RWPE2 (cell line): ENCODE measurements around the gene WDR26.

ENCODE experiments used
- ATAC-seq: fragments of 200-7000 bp; cut with Tn5 transposase; 3 replicates; pipeline ENCODE4 v1.9.1; 2021; ENCODE audit warnings: low read depth
- DNase-seq: peaks from one replicate; pipeline ENCODE4 v3.0.0-alpha.2; 2020; ENCODE audit warnings: low spot score
- H3K27ac ChIP-seq: fragments of 450-650 bp; 2 replicates; pipeline ENCODE4 v1.5.1; 2017; ENCODE audit warnings: mild to moderate bottlenecking; ENCODE audit not compliant: poor library complexity, severe bottlenecking
- H3K27me3 ChIP-seq: fragments of 250-450 bp; sonication (Bioruptor Pico); 2 replicates; pipeline ENCODE4 v1.5.1; 2021; ENCODE audit warnings: mild to moderate bottlenecking, moderate library complexity; ENCODE audit not compliant: insufficient read depth, poor library complexity, severe bottlenecking
- H3K36me3 ChIP-seq: fragments of 250-450 bp; sonication (Bioruptor Pico); 2 replicates; pipeline ENCODE4 v1.5.1; 2020; ENCODE audit warnings: low read depth, mild to moderate bottlenecking, moderate library complexity
- H3K4me1 ChIP-seq: fragments of 250-450 bp; sonication (Bioruptor Pico); 2 replicates; pipeline ENCODE4 v1.5.1; 2021; ENCODE audit warnings: mild to moderate bottlenecking, moderate library complexity; ENCODE audit not compliant: insufficient read depth, poor library complexity, severe bottlenecking
- H3K4me3 ChIP-seq: fragments of 250-450 bp; sonication (Bioruptor Pico); 2 replicates; pipeline ENCODE4 v1.5.1; 2021; ENCODE audit warnings: mild to moderate bottlenecking, moderate library complexity; ENCODE audit not compliant: severe bottlenecking
- H3K9me3 ChIP-seq: fragments of 250-450 bp; sonication (Bioruptor Pico); 2 replicates; pipeline ENCODE4 v1.5.1; 2021; ENCODE audit warnings: mild to moderate bottlenecking, moderate library complexity; ENCODE audit not compliant: severe bottlenecking
- TF ChIP-seq, protein P1 (sequence below): fragments of 450-650 bp; IDR thresholded peaks from one replicate; pipeline ENCODE4 v1.5.1; 2017; ENCODE audit warnings: mild to moderate bottlenecking, moderate library complexity; ENCODE audit not compliant: poor library complexity, severe bottlenecking

Gene WDR26

DNA sequence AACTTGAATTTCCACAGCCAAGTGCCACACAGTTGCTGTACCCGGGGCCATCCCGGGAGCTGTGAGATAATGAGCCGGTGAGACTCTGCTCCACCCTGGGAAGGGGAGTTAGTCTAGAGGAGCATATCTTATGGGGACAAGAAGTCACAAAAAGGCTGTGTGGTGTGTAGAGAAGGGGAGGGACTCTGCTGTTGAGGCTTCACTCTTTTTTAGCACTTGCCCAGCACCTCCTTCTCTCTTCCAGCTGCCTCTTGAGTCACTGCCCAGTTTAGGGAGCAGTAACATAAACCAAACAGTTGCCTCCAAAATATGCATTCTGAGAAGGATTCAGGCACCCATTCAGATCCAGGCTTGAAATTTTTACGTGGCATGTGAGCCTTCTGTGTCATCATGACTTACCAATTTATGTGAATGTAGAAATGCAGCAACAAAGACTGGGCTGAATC lies 744 bp upstream of the WDR26 start:
- Histone ChIP-seq H3K4me3 (peak overlapping the region; percentile 57), H3K27ac (peak overlapping the region; percentile 62), H3K4me1 (peaks cover 16% of the 10 kb centered on the region), H3K9me3 (no peaks in the 10 kb centered on the region), H3K36me3 (peaks cover 17% of the 10 kb centered on the region), H3K27me3 (no peaks in the 10 kb centered on the region)
- ATAC-seq = peak; percentile 21
- no peak for DNase-seq
- TF ChIP-seq, protein P1, sequence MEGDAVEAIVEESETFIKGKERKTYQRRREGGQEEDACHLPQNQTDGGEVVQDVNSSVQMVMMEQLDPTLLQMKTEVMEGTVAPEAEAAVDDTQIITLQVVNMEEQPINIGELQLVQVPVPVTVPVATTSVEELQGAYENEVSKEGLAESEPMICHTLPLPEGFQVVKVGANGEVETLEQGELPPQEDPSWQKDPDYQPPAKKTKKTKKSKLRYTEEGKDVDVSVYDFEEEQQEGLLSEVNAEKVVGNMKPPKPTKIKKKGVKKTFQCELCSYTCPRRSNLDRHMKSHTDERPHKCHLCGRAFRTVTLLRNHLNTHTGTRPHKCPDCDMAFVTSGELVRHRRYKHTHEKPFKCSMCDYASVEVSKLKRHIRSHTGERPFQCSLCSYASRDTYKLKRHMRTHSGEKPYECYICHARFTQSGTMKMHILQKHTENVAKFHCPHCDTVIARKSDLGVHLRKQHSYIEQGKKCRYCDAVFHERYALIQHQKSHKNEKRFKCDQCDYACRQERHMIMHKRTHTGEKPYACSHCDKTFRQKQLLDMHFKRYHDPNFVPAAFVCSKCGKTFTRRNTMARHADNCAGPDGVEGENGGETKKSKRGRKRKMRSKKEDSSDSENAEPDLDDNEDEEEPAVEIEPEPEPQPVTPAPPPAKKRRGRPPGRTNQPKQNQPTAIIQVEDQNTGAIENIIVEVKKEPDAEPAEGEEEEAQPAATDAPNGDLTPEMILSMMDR = no peak

DNA sequence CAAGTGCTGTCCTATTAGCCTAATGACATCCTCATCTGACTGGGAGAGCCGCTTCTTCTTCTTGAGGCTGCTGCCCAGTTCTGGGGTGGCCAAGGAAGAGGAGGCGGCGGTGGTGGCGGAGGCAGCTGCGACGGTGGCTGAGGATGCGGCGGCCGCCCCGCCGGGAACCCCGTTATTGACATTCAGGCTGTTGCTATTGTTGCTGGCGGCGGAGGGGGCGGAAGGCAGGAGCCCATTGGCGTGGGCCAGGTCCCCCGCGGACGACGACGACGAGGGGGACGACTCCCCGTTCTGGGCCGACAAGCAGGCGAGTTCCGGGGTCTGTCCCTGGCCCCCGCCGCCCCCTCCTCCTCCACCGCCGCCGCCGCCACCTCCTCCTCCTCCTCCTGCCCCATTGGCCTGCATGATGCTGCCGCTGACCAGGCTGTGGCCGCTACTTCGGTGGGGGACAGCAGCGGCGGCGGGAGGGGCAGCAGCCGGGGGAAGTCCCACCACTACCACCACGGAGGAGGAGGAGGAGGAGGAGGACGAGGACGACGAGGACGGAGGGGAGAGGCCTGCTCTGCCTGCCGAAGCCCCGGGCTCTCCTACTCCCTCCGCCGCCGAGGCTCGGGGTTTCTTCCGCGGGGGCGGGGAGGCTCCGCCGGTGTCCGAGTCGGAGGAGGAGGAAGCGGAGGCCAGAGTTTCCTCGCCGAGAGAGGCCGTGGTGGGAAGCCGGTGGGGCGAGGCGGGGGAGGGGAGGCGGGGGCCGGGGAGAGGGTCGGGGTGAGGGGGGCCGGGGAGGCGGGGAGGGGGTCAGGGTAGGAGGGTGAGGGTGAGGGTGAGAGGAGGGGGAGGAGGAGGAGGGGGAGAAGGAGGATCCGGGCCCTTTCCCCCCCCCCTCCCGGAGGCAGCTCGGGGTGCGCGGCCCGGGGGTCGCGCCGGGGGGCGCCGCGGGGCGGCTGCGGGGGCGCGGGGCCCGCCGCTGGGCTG lies 610 bp downstream of the WDR26 start:
- Histone ChIP-seq H3K4me3 (peak overlapping the region; percentile 57), H3K4me1 (peaks cover 18% of the 10 kb centered on the region), H3K9me3 (no peaks in the 10 kb centered on the region), H3K36me3 (peaks cover 28% of the 10 kb centered on the region), H3K27me3 (no peaks in the 10 kb centered on the region), H3K27ac (peak overlapping the region; percentile 62)
- TF ChIP-seq, protein P1 = no peak
- DNase-seq (no peak), ATAC-seq (no peak)

DNA sequence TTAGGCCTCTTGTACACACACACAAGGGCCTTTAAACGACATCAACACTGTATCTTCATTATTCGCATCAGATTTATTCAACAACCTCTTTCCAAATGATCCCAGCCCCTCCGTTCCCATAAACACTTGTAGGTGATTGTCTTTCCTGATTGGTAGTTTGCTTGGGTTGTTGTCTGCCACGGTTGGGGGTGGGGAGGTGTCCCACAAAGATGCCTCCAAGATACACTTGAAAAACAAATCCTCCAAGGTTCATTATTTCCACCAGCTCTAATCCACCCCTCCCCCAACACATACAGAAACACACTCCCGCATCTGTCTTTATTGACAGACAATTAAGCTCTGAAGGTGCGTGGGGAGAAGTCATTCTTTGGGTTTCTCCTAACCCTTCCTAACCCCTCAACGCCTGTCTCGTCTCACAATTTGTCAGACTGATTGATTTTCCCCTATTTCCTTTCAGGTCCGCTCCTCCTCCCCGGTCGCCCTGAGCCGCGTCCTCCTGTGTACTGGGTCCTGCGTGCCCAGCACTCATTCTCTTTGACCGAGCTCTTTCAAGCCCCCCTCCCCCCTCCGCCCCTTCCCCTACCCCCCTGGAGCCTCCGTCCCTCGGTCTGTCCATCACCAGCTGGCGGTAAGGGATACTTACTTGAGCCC lies 1.4 kb downstream of the WDR26 start:
- Histone ChIP-seq H3K27me3 (no peaks in the 10 kb centered on the region), H3K4me1 (peaks cover 18% of the 10 kb centered on the region), H3K27ac (peak overlapping the region; percentile 62), H3K9me3 (no peaks in the 10 kb centered on the region), H3K4me3 (peak overlapping the region; percentile 57), H3K36me3 (peaks cover 28% of the 10 kb centered on the region)
- no peak for ATAC-seq
- DNase-seq = no peak
- TF ChIP-seq, protein P1 = no peak

DNA sequence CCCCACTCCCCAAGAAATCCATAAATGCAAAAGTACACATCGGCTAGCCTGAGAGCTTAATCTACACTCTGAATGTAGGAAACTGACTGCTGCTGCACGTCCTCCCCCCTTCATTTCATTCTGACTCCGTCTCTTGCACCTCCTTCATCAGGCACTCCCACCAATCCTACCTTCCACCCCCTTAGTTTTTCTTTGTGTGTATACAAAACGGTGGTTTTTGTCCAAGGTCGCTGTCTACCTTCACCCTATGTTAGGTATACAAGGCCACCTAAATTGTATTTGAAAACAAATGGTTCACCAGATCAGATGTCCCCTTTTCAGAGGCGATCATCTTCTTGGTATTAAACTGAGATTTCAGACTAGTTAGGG lies 1.9 kb downstream of the WDR26 start:
- Histone ChIP-seq H3K27me3 (no peaks in the 10 kb centered on the region), H3K36me3 (peaks cover 33% of the 10 kb centered on the region), H3K4me3 (peak overlapping the region; percentile 57), H3K4me1 (peaks cover 21% of the 10 kb centered on the region), H3K9me3 (no peaks in the 10 kb centered on the region), H3K27ac (peak overlapping the region; percentile 62)
- DNase-seq (no peak), ATAC-seq (no peak)
- TF ChIP-seq, protein P1 = no peak
